ENCODE results near the gene AARS1. TPM values are rescaled to one million over a fixed set of nuclear protein-coding genes. Genes with fewer than 3 reads are reported as not detected.
"Not testable (repeated sequence)": the region's sequence is repeated elsewhere in the genome, so short reads cannot be mapped to it uniquely, and the experiment has no call there.

The AARS1 gene
- 100 to 1,000 TPM; 165 to 170 TPM for total RNA-seq

DNA sequence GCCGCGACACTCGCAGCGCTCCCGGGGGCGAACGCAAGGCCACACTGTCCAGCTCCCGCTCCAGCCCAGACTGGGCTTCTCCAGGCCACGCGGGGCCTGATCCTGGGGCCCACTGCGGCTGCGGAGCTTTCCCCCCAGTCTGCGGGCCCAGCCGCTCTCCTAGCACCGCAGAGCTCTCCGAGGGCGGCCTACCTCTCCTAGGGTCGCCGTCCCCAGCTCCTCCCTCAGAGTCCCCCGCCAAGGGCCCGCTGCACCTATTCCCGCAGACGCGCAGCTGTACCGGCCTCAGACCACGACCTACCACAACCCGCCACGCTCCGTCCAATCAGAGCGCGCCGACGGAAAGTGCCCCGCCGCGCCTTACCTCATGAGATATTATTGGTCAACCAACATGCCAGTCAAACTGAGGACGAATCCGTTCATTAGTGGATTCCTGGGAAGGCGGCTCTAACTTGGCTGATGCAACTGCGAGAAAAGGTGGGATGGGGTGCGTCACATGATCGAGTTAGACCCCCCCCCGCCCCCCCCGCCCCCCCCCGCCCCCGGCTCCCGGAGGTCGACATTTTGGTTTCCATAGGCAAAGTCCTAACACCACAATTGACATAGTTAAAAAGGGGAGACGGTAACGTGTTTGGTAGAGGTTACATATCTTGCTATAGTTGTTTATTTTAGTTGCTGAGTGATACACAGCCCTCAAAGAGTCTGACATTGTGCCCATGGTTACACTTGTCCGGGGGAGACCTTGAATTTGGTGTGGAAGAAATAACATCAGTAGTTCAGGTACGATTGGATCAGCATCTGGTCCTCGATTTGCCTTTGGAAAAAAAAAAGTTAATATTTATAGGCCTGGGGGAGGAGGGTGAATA lies at the start of gene AARS1:
AARS1 (minus strand) TSS at position 278 of the 866 bp plus-strand sequence. CDS start 6,743 bp downstream, outside the sequence.
- Mint-ChIP-seq H3K9me3 (no peaks in the 10 kb centered on the region), H3K27ac (peak within 1 kb of the TSS; percentile 98), H3K27me3 (peaks cover 2% of the 10 kb centered on the region), H3K4me1 (ENCODE audit: low read depth) (peaks cover 31% of the 10 kb centered on the region), H3K4me3 (peak within 1 kb of the TSS; percentile 98), H3K36me3 (peaks cover 19% of the 10 kb centered on the region)
- peak; percentile 97 for DNase-seq
- ChIA-PET POLR2A (interaction anchor here (0.6 to 2.9 kb wide), 12 partner anchors 9 to 1480 kb away, joined by 3 to 32 read pairs (median 8); partner anchors contain the start of genes DDX19A, DDX19B and EXOSC6), CTCF (interaction anchor here (1.0 to 1.5 kb wide), 3 partner anchors 16 to 37 kb away, joined by 3 to 11 read pairs (median 3); partner anchors contain the start of gene EXOSC6)
- intact Hi-C loops (cut with micrococcal nuclease): loop anchor here (1.0 to 2.0 kb wide), 4 partner anchors 10 to 233 kb away; partner anchors contain the start of genes COG4, DDX19A, DDX19B and SF3B3

GRCh38 chr16:70337814-70338213 lies 48.5 kb upstream of the AARS1 start:
- Mint-ChIP-seq H3K9me3 (no peaks in the 10 kb centered on the region), H3K4me3 (no peak overlapping the region), H3K4me1 (ENCODE audit: low read depth) (no peaks in the 10 kb centered on the region), H3K27ac (no peak overlapping the region), H3K27me3 (no peaks in the 10 kb centered on the region), H3K36me3 (peaks cover 2% of the 10 kb centered on the region)
- DNase-seq: no peak
- ChIA-PET CTCF (interaction anchor here (1.6 to 1.7 kb wide), 2 partner anchors 17 to 315 kb away, joined by 3 to 4 read pairs; no protein-coding TSS in a partner anchor), POLR2A (no interaction called here)
- intact Hi-C loops (cut with micrococcal nuclease): no loop called here

DNA sequence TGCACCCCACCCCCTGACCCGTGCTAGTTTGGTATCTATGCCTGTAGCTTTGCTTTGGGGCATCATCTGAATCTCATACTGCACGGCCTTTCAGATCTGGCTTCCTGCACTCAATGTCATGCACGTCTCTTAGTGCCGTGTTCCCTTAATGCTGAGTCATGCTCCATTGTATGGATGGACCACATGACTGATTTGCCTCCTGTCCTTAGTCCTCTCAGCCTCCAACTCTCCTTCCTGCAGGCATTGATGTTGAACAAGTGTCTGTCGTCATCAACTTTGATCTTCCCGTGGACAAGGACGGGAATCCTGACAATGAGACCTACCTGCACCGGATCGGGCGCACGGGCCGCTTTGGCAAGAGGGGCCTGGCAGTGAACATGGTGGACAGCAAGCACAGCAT lies 43.4 kb upstream of the AARS1 start:
- H3K27ac Mint-ChIP-seq; H3K9me3 Mint-ChIP-seq; H3K4me1 Mint-ChIP-seq (ENCODE audit: low read depth); intact Hi-C loops (cut with micrococcal nuclease); H3K36me3 Mint-ChIP-seq; H3K27me3 Mint-ChIP-seq; POLR2A ChIA-PET; H3K4me3 Mint-ChIP-seq; DNase-seq: not testable (repeated sequence)
- CTCF ChIA-PET: interaction anchor here (1.2 to 2.1 kb wide), 2 partner anchors 8 to 37 kb away, joined by 3 to 9 read pairs; no protein-coding TSS in a partner anchor

DNA sequence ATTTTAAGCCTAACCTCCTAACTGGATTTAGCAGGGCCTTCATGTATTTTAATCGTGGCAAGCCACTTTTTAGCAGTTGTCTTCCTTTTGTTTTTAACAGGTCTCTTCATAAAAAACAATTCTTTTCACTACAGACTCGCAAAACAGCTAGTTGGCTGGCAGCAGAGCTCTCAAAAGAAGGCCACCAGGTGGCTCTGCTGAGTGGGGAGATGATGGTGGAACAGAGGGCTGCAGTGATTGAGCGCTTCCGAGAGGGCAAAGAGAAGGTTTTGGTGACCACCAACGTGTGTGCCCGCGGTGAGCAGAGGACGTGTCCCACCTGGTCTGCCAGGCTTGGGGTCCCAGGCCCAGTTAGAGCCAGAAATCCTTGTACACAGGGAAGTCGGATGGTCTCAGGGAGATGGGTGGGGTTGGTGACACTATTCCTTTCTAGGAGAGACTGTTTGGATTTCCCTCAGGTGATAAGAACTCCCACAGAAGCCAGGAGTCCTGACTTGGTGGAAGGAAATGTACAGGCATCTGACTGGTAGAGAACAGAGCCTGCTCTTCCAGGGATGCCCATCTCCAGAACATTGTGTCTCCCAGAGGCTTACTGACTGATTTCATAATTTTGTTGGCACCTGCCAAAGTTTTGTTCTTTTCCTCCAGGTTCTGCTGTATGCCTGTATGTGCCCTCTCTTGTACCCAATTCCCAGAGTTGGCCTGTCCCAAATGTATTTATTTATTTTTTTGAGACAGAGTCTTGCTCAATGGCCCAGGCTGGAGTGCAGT lies 42.5 kb upstream of the AARS1 start:
- no peak overlapping the region for H3K4me3 Mint-ChIP-seq
- H3K36me3 Mint-ChIP-seq: peaks cover 10% of the 10 kb centered on the region
- no peaks in the 10 kb centered on the region for H3K4me1 Mint-ChIP-seq (ENCODE audit: low read depth)
- CTCF ChIA-PET: interaction anchor here (0.6 to 2.2 kb wide), 8 partner anchors 9 to 540 kb away, joined by 3 to 18 read pairs (median 4); no protein-coding TSS in a partner anchor
- intact Hi-C loops (cut with micrococcal nuclease): no loop called here
- POLR2A ChIA-PET: no interaction called here
- DNase-seq: peak; percentile 21
- no peaks in the 10 kb centered on the region for H3K9me3 Mint-ChIP-seq
- H3K27ac Mint-ChIP-seq: no peak overlapping the region
- H3K27me3 Mint-ChIP-seq: no peaks in the 10 kb centered on the region

DNA sequence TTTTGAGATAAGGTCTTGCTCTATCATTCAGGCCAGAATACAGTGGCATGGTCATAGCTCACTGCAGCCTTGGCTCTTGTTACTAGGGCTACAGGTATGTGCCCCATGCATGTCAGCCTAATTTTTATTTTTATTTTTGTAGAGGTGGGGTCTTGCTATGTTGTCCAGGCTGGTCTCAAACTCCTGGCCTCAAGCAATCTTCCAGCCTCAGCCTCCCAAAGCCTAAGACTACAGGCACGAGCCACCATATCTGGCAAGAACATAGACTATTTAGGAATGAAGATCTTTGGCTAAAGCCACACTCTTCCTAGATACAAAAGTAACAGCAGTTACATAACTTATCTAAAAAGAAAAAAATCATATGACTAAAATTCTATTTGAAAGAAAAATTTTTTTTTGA lies 41.8 kb upstream of the AARS1 start:
- ChIA-PET CTCF (interaction anchor here (0.7 to 2.2 kb wide), 7 partner anchors 9 to 323 kb away, joined by 3 to 18 read pairs (median 4); partner anchors contain the start of gene DDX19B), POLR2A (no interaction called here)
- H3K9me3 Mint-ChIP-seq: no peaks in the 10 kb centered on the region
- no peak overlapping the region for H3K27ac Mint-ChIP-seq
- H3K36me3 Mint-ChIP-seq: peaks cover 10% of the 10 kb centered on the region
- no peak for DNase-seq
- H3K4me3 Mint-ChIP-seq: no peak overlapping the region
- no peaks in the 10 kb centered on the region for H3K4me1 Mint-ChIP-seq (ENCODE audit: low read depth)
- intact Hi-C loops (cut with micrococcal nuclease): no loop called here
- H3K27me3 Mint-ChIP-seq: no peaks in the 10 kb centered on the region

DNA sequence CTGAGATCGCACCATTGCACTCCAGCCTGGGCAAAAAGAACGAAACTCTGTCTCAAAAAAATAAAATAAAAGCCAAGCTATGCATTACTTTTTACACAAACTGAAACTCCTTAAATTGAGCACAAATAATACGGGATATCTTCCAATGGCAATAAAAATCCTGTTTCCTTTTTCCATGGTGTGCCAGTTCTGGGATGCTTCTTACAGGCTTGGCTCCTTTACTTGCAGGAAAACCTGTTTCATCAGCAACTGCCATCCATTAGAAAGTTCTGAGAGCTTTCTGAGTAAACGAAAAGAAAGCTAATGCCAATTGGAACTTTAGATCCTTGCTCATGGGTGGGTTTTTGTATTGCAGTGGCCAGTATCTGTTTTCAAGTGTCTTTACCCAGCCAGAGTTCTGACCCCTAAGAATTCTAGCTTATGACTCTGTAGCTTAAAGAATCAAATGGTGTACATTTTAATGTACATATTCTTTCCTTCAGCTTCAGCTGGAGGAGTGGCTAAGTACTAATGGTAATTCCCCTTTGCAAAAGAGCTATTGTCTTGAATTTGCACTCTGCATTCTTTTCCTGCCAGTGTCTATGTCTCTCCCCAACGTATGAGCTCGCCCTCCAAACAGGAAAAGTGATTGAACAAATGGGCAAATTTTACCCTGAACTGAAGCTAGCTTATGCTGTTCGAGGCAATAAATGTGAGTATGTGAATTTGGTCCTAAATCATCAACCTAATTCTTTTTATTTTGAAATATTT lies 35.9 kb upstream of the AARS1 start:
- intact Hi-C loops (cut with micrococcal nuclease): no loop called here

GRCh38 chr16:70320121-70320520 lies 30.8 kb upstream of the AARS1 start:
- Mint-ChIP-seq H3K27ac (no peak overlapping the region), H3K4me1 (ENCODE audit: low read depth) (no peaks in the 10 kb centered on the region), H3K4me3 (no peak overlapping the region), H3K36me3 (peaks cover 9% of the 10 kb centered on the region), H3K27me3 (no peaks in the 10 kb centered on the region), H3K9me3 (no peaks in the 10 kb centered on the region)
- ChIA-PET CTCF (interaction anchor here (1.0 kb wide), 1 partner anchor 53 kb away, joined by 3 read pairs; no protein-coding TSS in a partner anchor), POLR2A (no interaction called here)
- no peak for DNase-seq
- intact Hi-C loops (cut with micrococcal nuclease): no loop called here

More for the DNA sequence above, 35.9 kb upstream of the AARS1 start:
- no peaks in the 10 kb centered on the region for H3K4me1 Mint-ChIP-seq (ENCODE audit: low read depth)
- H3K27me3 Mint-ChIP-seq: no peaks in the 10 kb centered on the region
- ChIA-PET POLR2A (interaction anchor here (0.6 kb wide), 1 partner anchor 14 kb away, joined by 3 read pairs; no protein-coding TSS in a partner anchor), CTCF (interaction anchor here (0.6 to 1.2 kb wide), 4 partner anchors 58 to 538 kb away, joined by 3 to 4 read pairs (median 3); no protein-coding TSS in a partner anchor)
- peaks cover 9% of the 10 kb centered on the region for H3K36me3 Mint-ChIP-seq
- H3K27ac Mint-ChIP-seq: no peak overlapping the region
- no peak for DNase-seq
- no peaks in the 10 kb centered on the region for H3K9me3 Mint-ChIP-seq
- no peak overlapping the region for H3K4me3 Mint-ChIP-seq

GRCh38 chr16:70307726-70308125 lies 18.4 kb upstream of the AARS1 start:
- H3K4me3 Mint-ChIP-seq; DNase-seq; intact Hi-C loops (cut with micrococcal nuclease); H3K9me3 Mint-ChIP-seq; H3K27ac Mint-ChIP-seq; H3K27me3 Mint-ChIP-seq; POLR2A ChIA-PET; H3K36me3 Mint-ChIP-seq: not testable (repeated sequence)
- CTCF ChIA-PET: interaction anchor here (1.0 kb wide), 1 partner anchor 17 kb away, joined by 3 read pairs; no protein-coding TSS in a partner anchor
- H3K4me1 Mint-ChIP-seq (ENCODE audit: low read depth): peaks cover 15% of the 10 kb centered on the region

GRCh38 chr16:70306880-70307279 lies 17.6 kb upstream of the AARS1 start:
- Mint-ChIP-seq H3K4me1 (ENCODE audit: low read depth) (peaks cover 21% of the 10 kb centered on the region), H3K27ac (no peak overlapping the region), H3K4me3 (no peak overlapping the region), H3K9me3 (no peaks in the 10 kb centered on the region), H3K27me3 (no peaks in the 10 kb centered on the region), H3K36me3 (peaks cover 11% of the 10 kb centered on the region)
- CTCF ChIA-PET: interaction anchor here (1.0 to 1.7 kb wide), 3 partner anchors 16 to 54 kb away, joined by 3 to 6 read pairs (median 3); partner anchors contain the start of gene DDX19A
- POLR2A ChIA-PET: no interaction called here
- intact Hi-C loops (cut with micrococcal nuclease): no loop called here
- DNase-seq: no peak

- peaks cover 23% of the 10 kb centered on the region for H3K36me3 Mint-ChIP-seq
- DNase-seq: no peak
- POLR2A ChIA-PET: interaction anchor here (1.2 kb wide), 1 partner anchor 16 kb away, joined by 3 read pairs; no protein-coding TSS in a partner anchor
- CTCF ChIA-PET: interaction anchor here (0.8 kb wide), 1 partner anchor 16 kb away, joined by 3 read pairs; the partner anchor contains the start of gene AARS1
- H3K27ac Mint-ChIP-seq: peak overlapping the region; percentile 5
- H3K27me3 Mint-ChIP-seq: no peaks in the 10 kb centered on the region
- no peak overlapping the region for H3K4me3 Mint-ChIP-seq
- peaks cover 37% of the 10 kb centered on the region for H3K4me1 Mint-ChIP-seq (ENCODE audit: low read depth)
- peaks cover 10% of the 10 kb centered on the region for H3K9me3 Mint-ChIP-seq
- intact Hi-C loops (cut with micrococcal nuclease): no loop called here
Observed at GRCh38 chr16:70304892-70305448, 15.7 kb upstream of the AARS1 start.

DNA sequence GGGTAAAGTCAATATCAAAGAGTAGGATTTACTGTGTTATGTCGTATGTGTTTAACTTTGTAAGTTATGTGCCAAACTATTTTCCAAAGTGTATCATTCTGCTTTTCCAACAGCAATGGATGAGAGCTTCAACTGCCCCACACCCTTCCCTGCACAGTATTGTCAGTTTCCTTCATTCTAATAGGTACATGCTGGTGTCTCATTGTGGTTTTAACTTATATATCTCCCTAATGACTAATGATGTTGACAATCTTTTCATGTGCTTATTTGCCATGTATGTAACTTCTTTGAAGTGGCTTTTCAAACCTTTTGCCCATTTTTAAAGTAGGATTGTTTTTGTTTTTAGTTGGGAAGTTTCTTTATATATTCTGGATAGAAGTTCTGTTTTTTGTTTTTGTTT lies 13.4 kb upstream of the AARS1 start:
- H3K9me3 Mint-ChIP-seq: peaks cover 10% of the 10 kb centered on the region
- H3K4me3 Mint-ChIP-seq: no peak overlapping the region
- intact Hi-C loops (cut with micrococcal nuclease): no loop called here
- H3K27ac Mint-ChIP-seq: no peak overlapping the region
- DNase-seq: no peak
- ChIA-PET POLR2A (no interaction called here), CTCF (no interaction called here)
- peaks cover 48% of the 10 kb centered on the region for H3K4me1 Mint-ChIP-seq (ENCODE audit: low read depth)
- peaks cover 23% of the 10 kb centered on the region for H3K36me3 Mint-ChIP-seq
- no peaks in the 10 kb centered on the region for H3K27me3 Mint-ChIP-seq

All from activated CD4-positive, alpha-beta memory T cell treated with anti-CD3 and anti-CD28 coated beads for 36 hours (primary cell).